ENCODE measurements around the gene PMIS2.
A peak's percentile ranks its signal among the peaks of the same experiment; 100 is the strongest.

Gene PMIS2

GRCh38 chr19:35585848-35586247 lies at the start of gene PMIS2:
Gene PMIS2 (plus strand): TSS chr19:35586173. CDS start chr19:35586260, 87 bp downstream.
- DNase-seq = peak; percentile 8

GRCh38 chr19:35539314-35539713 lies 46.7 kb upstream of the PMIS2 start:
- DNase-seq = no peak

- no peak for DNase-seq
Measured at GRCh38 chr19:35539850-35540249, 46.1 kb upstream of the PMIS2 start.

- no peak for DNase-seq
Measured at GRCh38 chr19:35540356-35540927, 45.5 kb upstream of the PMIS2 start.

- DNase-seq = no peak
Measured at GRCh38 chr19:35542209-35542608, 43.8 kb upstream of the PMIS2 start.

- no peak for DNase-seq
Measured at GRCh38 chr19:35543280-35544109, 42.5 kb upstream of the PMIS2 start.

- DNase-seq = no peak
Measured at GRCh38 chr19:35544110-35544802, 41.7 kb upstream of the PMIS2 start.

- peak; percentile 88 for DNase-seq
Measured at GRCh38 chr19:35545001-35545854, 40.7 kb upstream of the PMIS2 start, which contains the start of gene TMEM147. Gene TMEM147 (plus strand): TSS chr19:35545626. CDS start chr19:35545740, 114 bp downstream.

GRCh38 chr19:35545855-35546381 lies 40.1 kb upstream of the PMIS2 start:
- DNase-seq = peak; percentile 84

- DNase-seq = no peak
Measured at GRCh38 chr19:35546532-35546931, 39.4 kb upstream of the PMIS2 start.

- peak; percentile 72 for DNase-seq
Measured at GRCh38 chr19:35549174-35549788, 36.7 kb upstream of the PMIS2 start.

- DNase-seq = no peak
Measured at GRCh38 chr19:35549879-35550523, 36.0 kb upstream of the PMIS2 start.

GRCh38 chr19:35551091-35551810 lies 34.7 kb upstream of the PMIS2 start:
- no peak for DNase-seq

- no peak for DNase-seq
Measured at GRCh38 chr19:35552534-35553384, 33.2 kb upstream of the PMIS2 start.

GRCh38 chr19:35553385-35554000 lies 32.5 kb upstream of the PMIS2 start:
- no peak for DNase-seq

GRCh38 chr19:35554076-35554475 lies 31.9 kb upstream of the PMIS2 start:
- DNase-seq = no peak

GRCh38 chr19:35555301-35556005 lies 30.5 kb upstream of the PMIS2 start:
- DNase-seq = peak; percentile 20

GRCh38 chr19:35556025-35556590 lies 29.9 kb upstream of the PMIS2 start:
- no peak for DNase-seq

Measured in activated CD4-positive, alpha-beta T cell treated with anti-CD3 and anti-CD28 coated beads, Interleukin-2, amount 50 U/mL, for 16 hours (primary cell).